SU-DHL-6 (cell line): ENCODE data around the gene SEMA6A.

Experiments used
- H2AFZ ChIP-seq: fragments of 200-600 bp; sonication (generic); 2 replicates; pipeline ENCODE4 v1.6.1; 2014; ENCODE audit warnings: low read depth, mild to moderate bottlenecking, moderate library complexity, mixed read lengths, antibody characterized with exemption, low read length; ENCODE audit not compliant: severe bottlenecking
- H3F3A ChIP-seq: fragments of 200-600 bp; shearing (Covaris generic); 2 replicates; pipeline ENCODE4 v1.6.0; 2016; ENCODE audit warnings: antibody characterized with exemption, mild to moderate bottlenecking; ENCODE audit not compliant: insufficient read depth
- H3K27ac ChIP-seq: fragments of 200-600 bp; sonication (generic); 2 replicates; pipeline ENCODE4 v1.5.1; 2016; ENCODE audit warnings: low read depth, mild to moderate bottlenecking, low read length, moderate library complexity, mixed read lengths
- H3K27me3 ChIP-seq: fragments of 200-600 bp; sonication (generic), shearing (Covaris generic); 2 replicates; pipeline ENCODE4 v1.6.0; 2014; ENCODE audit warnings: mild to moderate bottlenecking, low read length
- H3K36me3 ChIP-seq: fragments of 200-600 bp; sonication (generic); 2 replicates; pipeline ENCODE4 v1.6.1; 2014; ENCODE audit warnings: mild to moderate bottlenecking, low read length, mixed read lengths
- H3K4me2 ChIP-seq: fragments of 300-600, 200-600 bp; shearing (Covaris generic), sonication (generic); 2 replicates; pipeline ENCODE4 v1.6.0; 2014; ENCODE audit warnings: low read length, low read depth, mild to moderate bottlenecking; ENCODE audit not compliant: poor library complexity, severe bottlenecking
- H3K4me3 ChIP-seq: fragments of 200-600 bp; sonication (generic); 2 replicates; pipeline ENCODE4 v1.5.1; 2014; ENCODE audit warnings: antibody characterized with exemption, low read length, mild to moderate bottlenecking, mixed read lengths; ENCODE audit not compliant: insufficient read depth, poor library complexity, severe bottlenecking
- H3K79me2 ChIP-seq: fragments of 200-600 bp; sonication (generic); 2 replicates; pipeline ENCODE4 v1.6.1; 2014; ENCODE audit warnings: mild to moderate bottlenecking, low read length, moderate library complexity; ENCODE audit not compliant: insufficient read depth
- H3K9ac ChIP-seq: fragments of 200-600 bp; sonication (generic); 2 replicates; pipeline ENCODE4 v1.7.0; 2014; ENCODE audit warnings: mild to moderate bottlenecking, low read length
- H3K9me2 ChIP-seq: fragments of 200-600 bp; sonication (generic); replicated peaks from 2 replicates; pipeline ENCODE4 v1.6.1; 2014; ENCODE audit warnings: low read length; ENCODE audit not compliant: insufficient read depth
- H3K9me3 ChIP-seq: fragments of 200-600 bp; sonication (generic); 2 replicates; pipeline ENCODE4 v1.6.1; 2014; ENCODE audit warnings: low read length, mixed read lengths; ENCODE audit not compliant: insufficient read depth
- H4K20me1 ChIP-seq: fragments of 200-600 bp; sonication (generic); 2 replicates; pipeline ENCODE4 v1.6.1; 2014; ENCODE audit warnings: low read depth, mild to moderate bottlenecking, antibody characterized with exemption, low read length, moderate library complexity, mixed read lengths
- EZH2phosphoT487 ChIP-seq: fragments of 200-600 bp; sonication (generic), shearing (Covaris generic); conservative IDR thresholded peaks from 2 replicates; pipeline ENCODE4 v1.6.1; 2018; ENCODE audit warnings: mild to moderate bottlenecking, antibody characterized with exemption, low read length, moderate library complexity, mixed read lengths
- TF ChIP-seq, protein P1 (sequence below): fragments of 200-600 bp; sonication (generic); IDR thresholded peaks from one replicate; pipeline ENCODE4 v1.5.1; 2017; ENCODE audit warnings: antibody characterized with exemption, mild to moderate bottlenecking, low read length, moderate library complexity; ENCODE audit not compliant: insufficient read depth, poor library complexity, severe bottlenecking

Gene SEMA6A

DNA sequence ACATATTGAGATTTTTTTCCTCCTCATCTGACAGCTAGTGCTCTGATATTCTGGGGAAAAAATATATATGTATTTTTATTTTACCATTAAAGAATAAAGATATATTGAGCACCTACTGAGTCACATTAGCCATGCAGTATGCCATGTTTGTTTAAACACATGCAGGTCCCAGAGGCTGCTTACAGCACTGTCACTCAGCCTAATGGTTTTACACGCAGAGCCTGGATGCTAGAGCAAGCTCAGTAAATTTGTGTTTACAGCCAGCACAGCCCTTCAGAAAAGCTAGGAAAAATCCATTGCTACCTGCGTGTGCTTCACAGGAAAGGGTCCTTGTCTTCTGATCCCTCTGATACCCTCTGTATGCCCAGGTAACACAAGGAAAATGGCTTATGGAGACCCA, 146.2 kb downstream of the SEMA6A start:
- no peaks in the 10 kb centered on the region for H3K9me3 ChIP-seq
- H3K27ac ChIP-seq = no peak overlapping the region
- H3K9me2 ChIP-seq = no peaks in the 10 kb centered on the region
- H3K9ac ChIP-seq = no peak overlapping the region
- no peak overlapping the region for H3K4me3 ChIP-seq
- TF ChIP-seq, protein P1, sequence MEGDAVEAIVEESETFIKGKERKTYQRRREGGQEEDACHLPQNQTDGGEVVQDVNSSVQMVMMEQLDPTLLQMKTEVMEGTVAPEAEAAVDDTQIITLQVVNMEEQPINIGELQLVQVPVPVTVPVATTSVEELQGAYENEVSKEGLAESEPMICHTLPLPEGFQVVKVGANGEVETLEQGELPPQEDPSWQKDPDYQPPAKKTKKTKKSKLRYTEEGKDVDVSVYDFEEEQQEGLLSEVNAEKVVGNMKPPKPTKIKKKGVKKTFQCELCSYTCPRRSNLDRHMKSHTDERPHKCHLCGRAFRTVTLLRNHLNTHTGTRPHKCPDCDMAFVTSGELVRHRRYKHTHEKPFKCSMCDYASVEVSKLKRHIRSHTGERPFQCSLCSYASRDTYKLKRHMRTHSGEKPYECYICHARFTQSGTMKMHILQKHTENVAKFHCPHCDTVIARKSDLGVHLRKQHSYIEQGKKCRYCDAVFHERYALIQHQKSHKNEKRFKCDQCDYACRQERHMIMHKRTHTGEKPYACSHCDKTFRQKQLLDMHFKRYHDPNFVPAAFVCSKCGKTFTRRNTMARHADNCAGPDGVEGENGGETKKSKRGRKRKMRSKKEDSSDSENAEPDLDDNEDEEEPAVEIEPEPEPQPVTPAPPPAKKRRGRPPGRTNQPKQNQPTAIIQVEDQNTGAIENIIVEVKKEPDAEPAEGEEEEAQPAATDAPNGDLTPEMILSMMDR = no peak
- TF ChIP-seq EZH2phosphoT487 = no peak
- H4K20me1 ChIP-seq = no peaks in the 10 kb centered on the region
- no peaks in the 10 kb centered on the region for H3K27me3 ChIP-seq
- H3K36me3 ChIP-seq = no peaks in the 10 kb centered on the region
- H3K79me2 ChIP-seq = no peaks in the 10 kb centered on the region
- H3F3A ChIP-seq = no peaks in the 10 kb centered on the region
- no peak overlapping the region for H2AFZ ChIP-seq
- H3K4me2 ChIP-seq = no peak overlapping the region

DNA sequence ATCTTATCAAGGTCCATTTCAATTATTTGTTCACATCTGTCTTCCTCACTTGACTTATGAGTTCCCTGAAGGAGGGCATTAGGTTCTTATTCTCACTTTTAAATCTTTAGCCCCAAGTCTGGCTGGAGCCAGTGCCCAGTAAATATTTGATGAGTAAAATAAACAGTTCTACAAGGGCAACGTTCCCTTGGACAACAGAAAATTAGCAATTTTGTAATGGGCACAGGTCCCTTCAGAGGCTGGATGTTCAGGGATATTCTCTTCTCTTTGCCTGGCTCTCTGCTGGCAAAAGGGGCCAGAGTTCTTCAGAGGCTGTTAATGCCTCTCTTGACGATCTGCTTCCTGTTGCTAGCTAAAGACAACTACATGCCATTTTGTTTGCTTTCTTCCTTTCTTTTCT, 149.7 kb downstream of the SEMA6A start:
- H3K4me2 ChIP-seq = no peak overlapping the region
- H3K27me3 ChIP-seq = no peaks in the 10 kb centered on the region
- TF ChIP-seq, protein P1 = no peak
- no peak for TF ChIP-seq EZH2phosphoT487
- no peaks in the 10 kb centered on the region for H4K20me1 ChIP-seq
- no peak overlapping the region for H3K9ac ChIP-seq
- H3F3A ChIP-seq = no peaks in the 10 kb centered on the region
- no peaks in the 10 kb centered on the region for H3K36me3 ChIP-seq
- no peaks in the 10 kb centered on the region for H3K79me2 ChIP-seq
- H3K9me2 ChIP-seq = no peaks in the 10 kb centered on the region
- no peaks in the 10 kb centered on the region for H3K9me3 ChIP-seq
- H2AFZ ChIP-seq = no peak overlapping the region
- H3K4me3 ChIP-seq = no peak overlapping the region
- H3K27ac ChIP-seq = no peak overlapping the region

DNA sequence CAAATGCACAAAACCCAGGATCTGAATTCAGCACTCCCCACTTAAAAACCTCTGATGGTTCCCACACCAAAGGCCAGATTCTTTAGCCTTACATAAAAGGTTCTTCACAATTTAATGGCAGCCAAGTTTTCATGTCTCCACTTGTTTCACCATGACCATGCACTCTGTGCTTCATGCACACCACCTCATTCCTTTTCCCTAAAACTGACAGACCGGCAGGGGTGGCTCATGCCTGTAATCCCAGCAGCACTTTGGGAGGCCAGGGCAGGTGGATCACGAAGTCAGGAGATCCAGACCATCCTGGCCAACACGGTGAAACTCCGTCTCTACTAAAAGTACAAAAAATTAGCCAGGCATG, 150.4 kb downstream of the SEMA6A start:
- Histone ChIP-seq H2AFZ (no peak overlapping the region), H3K9me3 (no peaks in the 10 kb centered on the region), H3K27ac (no peak overlapping the region), H3K9ac (no peak overlapping the region), H3F3A (no peaks in the 10 kb centered on the region), H3K9me2 (no peaks in the 10 kb centered on the region), H3K36me3 (no peaks in the 10 kb centered on the region), H3K79me2 (no peaks in the 10 kb centered on the region), H3K4me3 (no peak overlapping the region), H4K20me1 (no peaks in the 10 kb centered on the region), H3K27me3 (no peaks in the 10 kb centered on the region), H3K4me2 (no peak overlapping the region)
- no peak for TF ChIP-seq EZH2phosphoT487
- TF ChIP-seq, protein P1 = no peak
